WI38 (cell line): ENCODE results near the gene CST1.
"Not testable (repeated sequence)": the region's sequence is repeated elsewhere in the genome, so short reads cannot be mapped to it uniquely, and the experiment has no call there.

Experiments
- H3K4me3 ChIP-seq: 2 replicates; pipeline ENCODE4 v1.5.1; 2011; ENCODE audit warnings: low read depth, mild to moderate bottlenecking, control low read depth, low read length
- TF ChIP-seq, protein P1 (sequence below): IDR thresholded peaks from 2 replicates; pipeline ENCODE4 v1.5.1; 2012; ENCODE audit warnings: low read depth, mild to moderate bottlenecking, control low read depth, low read length

The CST1 gene

DNA sequence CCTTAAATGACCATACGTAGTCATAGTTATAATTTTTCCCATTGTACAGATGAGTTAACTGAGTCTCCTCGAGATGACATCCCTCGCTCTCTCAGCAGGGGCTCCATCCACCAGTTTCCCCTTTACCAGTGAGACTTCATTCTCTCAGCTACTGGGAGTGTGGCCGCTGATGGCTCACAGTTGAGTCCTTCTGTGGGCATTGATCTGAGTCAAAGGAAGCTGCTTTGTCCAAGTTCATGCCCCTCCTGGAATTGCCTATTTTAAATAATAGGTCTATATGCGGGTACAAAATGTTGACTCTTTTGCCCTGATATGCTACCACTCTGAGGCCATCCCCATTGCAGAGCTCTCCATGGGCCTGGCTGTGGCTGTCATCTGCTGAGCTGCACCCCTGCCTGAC, 14.8 kb upstream of the CST1 start:
- TF ChIP-seq, protein P1, sequence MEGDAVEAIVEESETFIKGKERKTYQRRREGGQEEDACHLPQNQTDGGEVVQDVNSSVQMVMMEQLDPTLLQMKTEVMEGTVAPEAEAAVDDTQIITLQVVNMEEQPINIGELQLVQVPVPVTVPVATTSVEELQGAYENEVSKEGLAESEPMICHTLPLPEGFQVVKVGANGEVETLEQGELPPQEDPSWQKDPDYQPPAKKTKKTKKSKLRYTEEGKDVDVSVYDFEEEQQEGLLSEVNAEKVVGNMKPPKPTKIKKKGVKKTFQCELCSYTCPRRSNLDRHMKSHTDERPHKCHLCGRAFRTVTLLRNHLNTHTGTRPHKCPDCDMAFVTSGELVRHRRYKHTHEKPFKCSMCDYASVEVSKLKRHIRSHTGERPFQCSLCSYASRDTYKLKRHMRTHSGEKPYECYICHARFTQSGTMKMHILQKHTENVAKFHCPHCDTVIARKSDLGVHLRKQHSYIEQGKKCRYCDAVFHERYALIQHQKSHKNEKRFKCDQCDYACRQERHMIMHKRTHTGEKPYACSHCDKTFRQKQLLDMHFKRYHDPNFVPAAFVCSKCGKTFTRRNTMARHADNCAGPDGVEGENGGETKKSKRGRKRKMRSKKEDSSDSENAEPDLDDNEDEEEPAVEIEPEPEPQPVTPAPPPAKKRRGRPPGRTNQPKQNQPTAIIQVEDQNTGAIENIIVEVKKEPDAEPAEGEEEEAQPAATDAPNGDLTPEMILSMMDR = no peak
- no peak overlapping the region for H3K4me3 ChIP-seq

- not testable (repeated sequence) for H3K4me3 ChIP-seq
Measured at GRCh38 chr20:23764630-23765029, 13.9 kb upstream of the CST1 start.

DNA sequence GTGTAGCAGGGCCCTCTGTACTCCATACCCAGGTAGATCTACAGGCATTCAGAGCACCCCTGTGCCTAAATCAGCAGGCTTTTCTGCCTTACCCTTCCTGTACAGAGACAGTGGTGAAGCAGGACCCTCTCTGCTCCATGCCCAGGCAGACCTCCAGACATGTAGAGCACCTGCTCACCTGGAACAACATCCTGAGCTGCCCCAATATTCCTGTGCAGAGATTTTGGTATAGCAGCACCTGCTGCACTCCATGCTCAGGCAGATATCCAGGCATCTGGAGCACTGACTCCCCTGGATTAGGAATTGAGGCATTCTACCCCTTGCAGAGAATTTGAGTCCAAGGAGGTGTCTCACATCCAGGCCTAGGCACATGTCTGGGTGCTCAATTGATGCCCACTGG, 12.6 kb upstream of the CST1 start:
- TF ChIP-seq, protein P1 = no peak
- H3K4me3 ChIP-seq = no peak overlapping the region

GRCh38 chr20:23759306-23759940, 8.7 kb upstream of the CST1 start:
- TF ChIP-seq, protein P1 = no peak
- no peak overlapping the region for H3K4me3 ChIP-seq

GRCh38 chr20:23756792-23757191, 6.1 kb upstream of the CST1 start:
- not testable (repeated sequence) for H3K4me3 ChIP-seq

DNA sequence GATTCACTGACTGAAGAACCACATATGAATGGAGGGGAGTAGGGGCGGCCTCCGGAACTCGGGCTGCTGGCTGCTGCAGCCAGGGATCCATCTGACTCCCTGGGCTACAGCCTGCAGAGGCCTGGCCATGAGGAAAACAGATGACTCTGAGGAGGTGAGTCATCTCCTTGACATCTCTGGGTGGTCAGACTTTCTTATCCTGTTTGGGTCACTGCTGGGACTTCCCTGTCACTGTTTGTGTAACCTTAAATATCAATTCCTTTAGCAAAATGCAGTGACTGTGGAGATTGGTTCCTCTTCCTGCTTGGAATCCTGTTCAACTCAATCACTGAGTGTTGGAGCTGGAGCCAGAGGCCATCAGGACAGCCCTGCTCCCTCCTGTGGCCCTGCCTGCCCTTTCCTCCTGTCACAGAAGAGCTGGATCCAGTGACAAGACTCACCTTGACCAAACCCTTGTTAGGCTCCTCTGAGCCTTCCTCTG, 4.4 kb upstream of the CST1 start:
- not testable (repeated sequence) for H3K4me3 ChIP-seq

DNA sequence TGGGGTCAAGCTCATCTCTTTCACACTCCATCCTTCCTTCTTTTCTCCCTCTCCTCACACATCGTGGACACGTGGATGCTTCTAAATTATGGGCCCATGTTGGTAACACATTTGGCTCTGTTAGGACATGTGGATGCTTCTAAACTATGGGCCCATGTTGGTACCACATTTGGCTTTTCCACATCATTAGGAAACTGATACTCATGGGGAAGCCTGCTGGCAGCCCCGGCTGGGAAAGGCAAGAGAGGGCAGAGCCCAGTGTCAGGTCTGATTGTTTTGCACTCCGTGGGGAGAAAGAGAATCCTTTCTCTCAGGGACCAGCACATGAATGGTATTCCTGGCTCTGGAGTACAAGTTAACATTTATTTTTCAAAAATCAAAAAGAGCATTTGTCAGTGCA, 4.0 kb upstream of the CST1 start:
- TF ChIP-seq, protein P1 = no peak
- no peak overlapping the region for H3K4me3 ChIP-seq

DNA sequence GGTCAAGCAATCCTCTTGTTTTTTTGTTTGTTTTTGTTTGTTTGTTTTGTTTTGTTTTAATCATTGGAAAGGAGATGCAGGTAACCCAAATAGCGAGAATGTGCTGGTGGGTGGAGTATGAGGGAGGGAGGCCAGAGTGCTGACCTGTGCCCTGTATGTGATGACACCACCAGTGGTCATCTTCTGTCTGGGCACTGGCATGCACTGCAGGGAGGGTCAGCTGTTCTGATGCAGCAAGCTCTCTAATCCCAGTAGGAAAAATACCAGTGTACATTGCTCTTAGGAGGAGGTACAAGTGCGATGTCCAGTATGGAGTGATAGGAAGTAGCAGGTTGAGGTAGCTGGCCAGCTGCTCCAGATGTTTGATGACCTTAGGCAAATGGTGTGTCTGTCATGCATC, 2.9 kb upstream of the CST1 start:
- H3K4me3 ChIP-seq = no peak overlapping the region
- TF ChIP-seq, protein P1 = no peak

DNA sequence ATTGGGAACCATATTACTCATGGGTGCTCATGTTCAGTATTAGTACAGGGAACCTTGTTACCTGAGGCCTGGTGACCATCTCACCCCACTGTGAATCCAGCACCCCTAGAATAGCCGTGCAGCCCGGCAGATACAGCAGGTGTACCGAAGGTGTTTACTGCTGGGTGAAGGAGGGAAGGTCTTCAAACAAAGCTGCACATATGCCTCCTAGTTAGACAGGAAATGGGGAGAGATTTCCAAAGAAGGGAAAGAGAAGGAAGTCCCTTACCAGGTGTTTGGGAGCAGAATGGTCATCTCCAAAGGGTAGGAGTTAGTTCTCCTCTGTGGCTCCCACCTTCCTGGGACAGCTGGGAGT, 2.4 kb upstream of the CST1 start:
- TF ChIP-seq, protein P1 = no peak
- H3K4me3 ChIP-seq = no peak overlapping the region
